GM21723 (cell line): ENCODE results near the gene KRTAP5-6.
"Not testable (repeated sequence)": the region's sequence is repeated elsewhere in the genome, so short reads cannot be mapped to it uniquely, and the experiment has no call there.

ENCODE experiments used
- ATAC-seq: cut with Tn5 transposase; IDR thresholded peaks from one replicate; pipeline ENCODE4 v1.9.1; 2021; ENCODE audit warnings: mild to moderate bottlenecking, moderate library complexity; ENCODE audit not compliant: unreplicated experiment

KRTAP5-6 gene

DNA sequence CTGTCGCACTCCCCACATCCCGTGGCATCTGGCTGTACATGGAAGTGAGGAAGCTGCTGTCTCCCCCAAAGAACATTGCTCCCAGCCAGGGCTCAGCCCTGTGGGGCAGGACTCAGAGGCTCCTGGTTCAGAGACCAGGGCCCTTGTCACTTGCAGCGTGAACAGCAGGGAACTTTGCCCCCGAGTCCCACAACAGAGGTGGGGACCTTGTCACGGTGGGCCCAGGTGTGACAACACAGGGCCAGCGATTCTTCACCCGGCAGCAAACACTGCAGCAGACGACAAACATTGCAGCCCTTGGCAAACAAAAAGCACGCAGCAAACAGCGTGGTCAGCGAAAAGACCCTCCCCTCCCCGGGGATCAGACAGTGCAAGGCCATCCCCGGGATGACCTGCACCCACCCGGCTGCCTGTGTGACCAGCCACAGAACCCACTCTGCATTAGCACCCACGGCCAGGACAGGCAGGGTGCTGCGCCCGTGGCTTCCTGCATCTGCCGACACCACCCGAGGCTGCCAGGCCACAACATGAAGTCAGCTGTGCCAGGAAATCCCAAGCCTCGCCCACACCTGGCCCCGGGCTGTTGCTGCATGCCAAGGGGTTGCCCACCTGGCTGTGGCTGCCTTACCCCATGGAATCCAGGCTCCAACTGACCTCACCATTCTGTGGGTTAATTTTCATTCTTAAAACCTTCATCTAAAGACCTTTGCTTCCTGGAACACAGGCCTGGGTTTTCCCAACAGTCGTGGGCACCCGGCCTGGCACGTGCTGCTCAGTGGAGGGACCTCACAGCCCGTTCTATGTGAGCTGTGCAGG, 35.3 kb upstream of the KRTAP5-6 start:
- ATAC-seq = not testable (repeated sequence)

GRCh38 chr11:1662699-1663283, 34.2 kb upstream of the KRTAP5-6 start:
- not testable (repeated sequence) for ATAC-seq

GRCh38 chr11:1665313-1665712, 31.7 kb upstream of the KRTAP5-6 start:
- no peak for ATAC-seq

DNA sequence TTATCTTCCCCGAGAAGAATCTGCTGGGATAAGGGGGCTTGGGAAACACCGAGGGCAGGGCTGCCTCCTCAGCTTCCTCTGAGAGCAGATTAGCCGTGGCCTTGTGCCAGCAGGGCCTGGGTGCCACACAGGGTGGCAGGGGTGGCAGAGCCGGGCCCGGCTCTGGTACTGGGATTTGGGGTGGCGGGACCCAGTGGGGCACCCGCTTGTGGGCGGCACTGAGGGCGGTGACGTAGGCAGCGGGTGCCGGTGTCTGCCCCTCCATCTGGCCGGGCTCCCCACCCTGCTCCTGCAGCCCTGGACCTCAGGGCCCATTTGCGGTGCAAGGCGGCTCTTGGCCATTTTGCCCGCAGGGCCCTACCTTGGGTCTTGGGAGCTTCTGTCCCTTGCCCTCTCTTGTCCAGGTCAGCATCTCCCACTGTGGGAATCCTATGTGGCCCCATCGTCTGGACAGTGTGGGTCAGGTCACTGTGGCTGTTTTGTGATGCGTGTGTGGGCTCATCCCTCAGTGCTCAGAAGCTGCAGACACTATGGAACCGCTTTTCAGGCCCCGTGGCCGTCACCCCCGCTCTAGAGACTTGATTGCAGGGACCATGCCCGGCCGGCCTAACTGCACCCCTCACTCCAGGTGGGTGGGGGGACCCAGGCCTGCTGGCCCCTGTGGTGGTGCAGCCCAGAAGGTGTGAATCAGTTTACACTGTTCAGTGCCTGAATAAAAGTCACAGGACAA, 29.7 kb upstream of the KRTAP5-6 start:
- ATAC-seq = no peak

- no peak for ATAC-seq
These were observed 29.1 kb upstream of the KRTAP5-6 start for GRCh38 chr11:1667906-1668305.

- no peak for ATAC-seq
These were observed 28.0 kb upstream of the KRTAP5-6 start for GRCh38 chr11:1668911-1669473.

DNA sequence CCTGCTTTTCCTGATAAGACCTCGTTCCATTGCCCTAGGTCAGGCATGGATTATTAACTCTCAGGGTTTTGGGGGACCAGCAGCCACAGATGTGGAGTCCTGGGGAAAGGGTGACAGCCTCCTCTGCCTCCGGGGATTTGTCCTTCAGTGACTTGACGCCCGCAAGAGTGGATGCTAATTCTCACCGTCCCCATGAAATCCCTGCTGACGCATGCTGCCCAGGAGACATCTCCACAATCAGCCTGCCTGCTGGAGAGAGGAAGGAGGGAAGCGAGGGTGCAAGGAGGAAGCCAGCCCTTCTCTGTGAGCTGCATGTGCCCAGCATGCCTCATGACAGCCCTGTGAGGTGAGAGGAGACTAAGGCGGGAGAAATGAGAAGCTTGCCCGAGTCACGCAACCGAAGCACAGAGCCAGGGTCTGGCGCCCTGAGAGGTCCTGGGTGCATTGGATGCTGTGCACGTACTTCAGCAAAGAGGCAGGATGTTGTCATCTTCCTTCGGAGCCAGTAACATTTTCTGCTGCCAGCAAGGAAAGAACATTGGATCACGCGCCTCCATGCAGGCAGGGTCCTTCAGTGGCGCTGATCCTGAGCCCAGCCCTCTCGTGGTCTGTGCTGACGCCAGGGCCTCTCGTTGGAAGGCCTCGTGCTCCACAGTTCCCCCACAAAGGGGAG, 27.3 kb upstream of the KRTAP5-6 start:
- ATAC-seq = no peak

GRCh38 chr11:1670457-1670856, 26.5 kb upstream of the KRTAP5-6 start:
- not testable (repeated sequence) for ATAC-seq

- ATAC-seq = no peak
These were observed 26.1 kb upstream of the KRTAP5-6 start for GRCh38 chr11:1670905-1671371.

DNA sequence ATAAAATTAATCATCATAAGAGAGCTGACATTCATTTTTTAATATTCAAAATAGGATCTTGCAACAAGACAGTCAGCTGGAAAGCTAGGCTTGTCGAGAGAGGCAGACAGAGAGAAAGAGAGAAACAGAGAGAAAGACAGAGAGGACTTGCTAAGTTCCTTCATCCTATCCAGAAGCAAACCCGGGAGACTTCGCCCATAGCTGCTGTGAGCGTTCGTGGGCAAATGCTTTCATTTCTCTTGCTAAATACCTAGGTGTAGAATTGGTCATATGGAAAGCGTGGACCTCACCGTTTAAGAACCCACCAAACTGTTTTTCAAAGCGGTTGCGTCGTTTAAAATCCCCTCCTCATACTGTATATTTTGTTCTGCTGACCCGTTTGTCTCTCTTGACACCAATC, 25.3 kb upstream of the KRTAP5-6 start:
- no peak for ATAC-seq

DNA sequence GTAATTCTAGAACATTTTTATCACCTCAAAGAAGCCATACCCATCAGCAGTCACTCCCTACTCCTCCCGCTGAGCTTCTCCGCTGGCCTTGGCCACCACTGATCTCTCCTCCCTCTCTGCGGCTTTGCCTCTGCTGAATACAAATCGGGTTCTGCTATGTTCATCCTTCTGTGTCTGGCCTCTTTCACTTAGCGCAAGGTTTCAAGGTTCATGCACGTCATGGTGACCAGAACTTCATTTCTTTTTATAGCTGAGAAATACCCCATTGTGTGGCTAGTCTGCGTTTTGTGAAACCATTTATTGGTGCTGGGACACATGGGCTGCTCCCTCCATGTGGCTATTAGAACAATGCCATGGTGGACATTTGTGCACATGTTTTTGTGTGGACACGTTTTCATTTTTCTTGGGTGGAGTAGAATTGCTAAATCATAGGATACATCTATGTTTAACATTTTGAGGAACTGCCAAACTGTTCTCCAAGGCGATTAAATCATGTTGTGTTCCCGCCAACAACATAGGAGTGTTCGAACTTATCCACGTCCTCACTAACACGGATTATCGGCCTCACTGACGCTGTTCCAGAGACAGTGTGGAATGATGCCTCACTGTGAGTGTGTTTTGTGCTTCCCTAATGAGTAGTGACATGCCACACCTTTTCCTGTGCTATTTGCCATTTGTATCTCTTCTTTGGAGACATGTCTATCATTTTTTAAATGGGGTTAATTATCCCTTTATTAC, 24.2 kb upstream of the KRTAP5-6 start:
- ATAC-seq = no peak

DNA sequence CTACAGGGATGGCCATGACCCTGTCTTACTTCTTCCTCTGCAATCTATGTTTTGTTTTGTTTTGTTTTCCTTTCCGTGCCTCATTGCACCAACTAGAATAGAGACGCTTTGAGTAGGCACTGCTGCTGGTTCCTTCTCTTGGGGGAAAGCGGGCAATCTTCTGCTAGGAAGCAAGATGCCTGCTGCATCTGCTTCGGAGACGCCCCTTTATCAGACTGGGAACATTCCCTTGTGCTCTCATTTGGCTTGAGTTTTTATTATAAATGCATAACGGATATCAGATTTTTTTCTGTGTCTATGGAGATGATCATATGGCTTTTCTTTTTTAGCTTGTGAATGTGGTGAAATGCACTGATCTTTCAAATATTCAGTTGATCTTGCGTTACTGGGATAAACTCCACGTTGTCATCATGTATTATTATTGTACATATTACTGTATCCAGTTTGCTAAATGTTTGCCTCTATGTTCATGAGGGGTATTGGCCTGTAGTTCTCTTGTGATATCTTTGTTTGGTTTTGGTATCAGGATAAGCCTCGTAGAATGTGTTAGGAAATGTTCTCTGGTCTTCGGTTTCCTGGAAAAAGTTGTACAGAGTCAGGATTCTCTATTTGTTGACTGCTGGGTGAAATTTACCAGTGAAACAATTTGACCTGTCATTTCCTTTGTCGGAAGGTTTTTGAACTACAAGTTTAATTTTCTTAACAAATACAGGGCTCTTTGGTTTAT, 23.4 kb upstream of the KRTAP5-6 start:
- ATAC-seq = no peak

DNA sequence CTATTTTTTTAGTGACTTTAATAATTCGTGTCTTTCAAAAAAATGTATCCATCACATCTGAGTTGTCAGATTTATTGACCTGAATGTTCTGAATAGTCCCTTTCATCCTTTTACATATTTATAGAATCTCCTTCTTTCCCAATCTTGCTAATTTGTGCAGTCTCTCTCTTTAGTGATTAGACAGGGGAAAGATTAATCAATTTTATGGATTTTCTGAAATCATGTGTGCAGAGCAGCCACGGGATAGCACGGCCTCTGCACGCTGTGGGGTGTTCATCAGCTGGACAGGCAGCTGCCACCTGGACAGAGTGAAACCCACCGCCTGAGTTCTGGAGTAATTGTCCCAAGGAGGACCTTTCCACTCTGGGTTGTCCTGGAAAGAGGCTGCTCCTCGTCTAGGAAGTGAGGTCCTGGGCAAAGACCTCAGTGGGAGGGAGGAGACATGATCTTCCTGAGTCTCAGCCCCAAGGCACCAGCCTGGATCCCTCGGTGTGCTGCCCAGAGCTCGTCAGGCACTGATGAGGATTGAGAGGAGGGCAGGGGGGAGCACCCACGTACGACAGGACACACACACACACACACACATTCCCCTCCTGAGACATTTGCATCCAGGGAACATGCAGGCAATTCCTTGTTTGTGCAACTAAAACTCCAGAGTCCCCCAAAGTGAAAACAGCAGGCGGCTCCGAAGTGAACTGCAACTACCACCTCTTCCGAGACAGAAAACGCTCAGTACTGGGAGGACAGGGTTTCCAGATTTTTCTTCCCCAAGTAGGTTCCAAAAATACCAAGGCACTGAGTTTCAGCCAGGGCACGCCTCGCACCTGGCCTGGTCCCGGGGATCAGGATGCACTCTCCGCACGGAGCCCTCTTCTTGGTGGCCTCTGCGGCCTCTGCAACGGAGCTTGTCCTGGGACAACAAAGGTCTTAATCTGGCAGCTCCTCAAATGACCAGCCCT, 22.5 kb upstream of the KRTAP5-6 start:
- ATAC-seq = no peak

DNA sequence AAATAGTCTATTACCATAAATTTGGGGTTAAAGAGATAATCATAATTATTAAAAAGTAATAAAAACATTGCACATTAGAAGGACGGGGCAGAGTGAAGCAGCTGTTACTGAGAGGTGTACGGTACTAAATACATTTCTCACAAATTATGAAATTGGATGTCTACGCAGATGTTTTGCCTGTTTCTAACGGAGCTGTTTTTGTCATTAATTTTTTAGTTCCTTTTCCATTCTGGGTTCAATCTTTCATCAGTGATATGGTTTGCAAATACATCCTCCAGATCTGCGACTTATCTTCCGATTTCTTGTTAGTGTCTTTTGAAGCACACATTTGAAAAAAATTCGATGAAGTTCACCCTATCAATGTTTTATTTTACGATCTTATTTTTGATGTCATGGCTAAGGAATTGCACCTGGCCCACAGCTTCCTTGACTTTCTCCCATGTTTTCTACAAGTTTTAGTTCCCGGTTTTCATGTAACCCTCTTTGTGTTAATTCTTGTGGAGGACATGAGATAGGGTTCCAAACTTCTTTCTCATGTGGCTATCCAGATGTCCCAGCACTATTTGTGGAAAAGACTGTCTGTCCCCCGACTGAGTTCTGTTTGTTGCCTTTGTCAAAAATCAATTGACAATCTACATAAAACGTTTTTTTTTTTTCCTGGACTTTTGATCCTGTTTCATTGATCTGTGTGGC, 21.3 kb upstream of the KRTAP5-6 start:
- no peak for ATAC-seq

DNA sequence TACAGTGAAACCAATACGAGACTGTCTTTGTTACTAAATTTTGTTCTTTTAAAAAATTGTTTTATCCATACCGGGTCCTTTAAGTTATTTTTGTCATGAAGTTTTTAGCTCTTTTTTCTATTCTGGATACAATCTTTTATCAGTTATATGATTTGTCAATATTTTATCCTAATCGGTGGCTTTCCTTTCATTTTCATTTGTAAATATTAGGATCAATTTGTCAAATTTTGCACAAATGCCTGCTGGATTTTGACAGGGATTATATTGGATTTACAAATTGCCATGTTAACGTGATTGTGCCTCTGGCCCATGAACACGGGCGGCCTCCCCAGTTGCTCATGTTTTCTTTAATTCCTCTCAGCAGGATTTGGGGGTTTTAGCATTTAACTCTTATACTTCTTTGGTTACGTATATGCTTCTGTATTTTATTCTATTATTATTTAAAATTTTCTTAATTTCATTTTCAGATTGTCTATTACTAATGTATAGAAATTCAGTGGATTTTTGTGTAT, 20.7 kb upstream of the KRTAP5-6 start:
- ATAC-seq = no peak

GRCh38 chr11:1679881-1680280, 17.1 kb upstream of the KRTAP5-6 start:
- ATAC-seq = no peak

DNA sequence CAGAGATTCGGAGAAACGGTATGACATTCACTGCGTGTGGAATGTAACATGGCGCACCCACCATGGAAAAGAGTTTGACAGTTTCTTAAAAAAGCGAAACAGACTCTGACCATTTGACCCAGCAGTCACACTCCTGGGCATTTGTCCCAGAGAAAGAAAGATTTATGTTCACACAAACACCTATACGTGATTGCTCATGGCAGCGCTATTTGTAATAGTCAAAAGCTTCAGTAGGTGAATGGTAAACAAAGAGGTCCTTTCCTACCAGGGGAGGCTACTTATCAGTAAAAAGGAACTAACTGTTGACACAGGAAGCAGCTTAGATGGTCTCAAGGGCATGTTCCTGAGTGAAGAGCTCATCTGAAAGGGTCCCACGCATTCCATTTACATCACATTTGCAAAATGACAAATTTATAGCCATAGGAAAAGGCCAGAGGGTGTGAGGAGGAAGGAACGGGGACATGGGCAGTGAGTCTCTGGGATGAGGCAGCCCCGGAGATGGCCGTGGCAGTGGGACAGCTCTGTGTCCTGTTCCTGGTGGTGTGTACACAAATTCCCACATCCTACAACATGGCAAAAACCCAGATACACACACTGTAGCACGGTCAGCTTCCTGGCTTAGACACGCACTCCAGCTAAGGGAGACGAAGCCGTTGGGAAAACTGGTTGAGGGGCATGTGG, 14.6 kb upstream of the KRTAP5-6 start:
- no peak for ATAC-seq
